Measurements from ENCODE around the gene TMEM139.

The TMEM139 gene

GRCh38 chr7:143323653-143324052 is 38.9 kb downstream of the TMEM139 start:
- no peaks in the 10 kb centered on the region for H3K9me3 ChIP-seq (ENCODE audit: control insufficient read depth in 2 of 2, low read length in 2 of 2)
- H3K9ac ChIP-seq (ENCODE audit: low read length in 2 of 2): no peak overlapping the region
- no peaks in the 10 kb centered on the region for H3K4me1 ChIP-seq (ENCODE audit: control insufficient read depth, insufficient read depth, low read length)
- no peaks in the 10 kb centered on the region for H3K27me3 ChIP-seq (ENCODE audit: control insufficient read depth in 1 of 2, insufficient read depth in 2 of 2, low read length in 2 of 2)
- H3K4me3 ChIP-seq (ENCODE audit: low read length in 2 of 2): no peak overlapping the region
- no peaks in the 10 kb centered on the region for H3K36me3 ChIP-seq (ENCODE audit: control insufficient read depth in 2 of 2, insufficient read depth in 2 of 2, low read length in 2 of 2)
- H3K27ac ChIP-seq (ENCODE audit: low read length): no peak overlapping the region

GRCh38 chr7:143325240-143325639 is 40.5 kb downstream of the TMEM139 start:
- Histone ChIP-seq H3K36me3 (ENCODE audit: control insufficient read depth in 2 of 2, insufficient read depth in 2 of 2, low read length in 2 of 2) (no peaks in the 10 kb centered on the region), H3K9me3 (ENCODE audit: control insufficient read depth in 2 of 2, low read length in 2 of 2) (no peaks in the 10 kb centered on the region), H3K27ac (ENCODE audit: low read length) (no peak overlapping the region), H3K9ac (ENCODE audit: low read length in 2 of 2) (no peak overlapping the region), H3K4me1 (ENCODE audit: control insufficient read depth, insufficient read depth, low read length) (no peaks in the 10 kb centered on the region), H3K27me3 (ENCODE audit: control insufficient read depth in 1 of 2, insufficient read depth in 2 of 2, low read length in 2 of 2) (peaks cover 0 to 2% of the 10 kb centered on the region in 2 donors), H3K4me3 (ENCODE audit: low read length in 2 of 2) (no peak overlapping the region)

DNA sequence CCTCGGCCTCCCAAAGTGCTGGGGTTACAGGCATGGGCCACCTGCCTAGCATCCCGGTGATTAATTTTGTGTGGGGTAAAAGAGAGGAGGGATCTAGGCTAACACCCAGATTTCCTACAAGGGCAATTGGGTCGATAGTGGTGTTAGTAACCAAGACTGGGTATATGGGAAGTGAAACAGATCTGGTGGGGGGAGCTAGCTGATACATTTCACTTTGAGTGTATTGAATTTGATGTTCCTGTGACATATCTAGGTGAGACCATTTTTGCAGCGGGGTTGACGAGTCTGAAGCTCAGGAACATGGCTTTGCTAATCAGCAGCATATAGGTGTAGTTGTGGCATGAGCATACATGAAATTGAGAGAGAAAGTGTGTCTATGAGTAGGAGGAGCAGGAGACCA is 43.1 kb downstream of the TMEM139 start:
- H3K9me3 ChIP-seq (ENCODE audit: control insufficient read depth in 2 of 2, low read length in 2 of 2): no peaks in the 10 kb centered on the region
- no peak overlapping the region for H3K4me3 ChIP-seq (ENCODE audit: low read length in 2 of 2)
- no peak overlapping the region for H3K9ac ChIP-seq (ENCODE audit: low read length in 2 of 2)
- H3K36me3 ChIP-seq (ENCODE audit: control insufficient read depth in 2 of 2, insufficient read depth in 2 of 2, low read length in 2 of 2): no peaks in the 10 kb centered on the region
- H3K4me1 ChIP-seq (ENCODE audit: control insufficient read depth, insufficient read depth, low read length): no peaks in the 10 kb centered on the region
- peaks cover 0 to 2% of the 10 kb centered on the region in 2 donors for H3K27me3 ChIP-seq (ENCODE audit: control insufficient read depth in 1 of 2, insufficient read depth in 2 of 2, low read length in 2 of 2)
- no peak overlapping the region for H3K27ac ChIP-seq (ENCODE audit: low read length)

DNA sequence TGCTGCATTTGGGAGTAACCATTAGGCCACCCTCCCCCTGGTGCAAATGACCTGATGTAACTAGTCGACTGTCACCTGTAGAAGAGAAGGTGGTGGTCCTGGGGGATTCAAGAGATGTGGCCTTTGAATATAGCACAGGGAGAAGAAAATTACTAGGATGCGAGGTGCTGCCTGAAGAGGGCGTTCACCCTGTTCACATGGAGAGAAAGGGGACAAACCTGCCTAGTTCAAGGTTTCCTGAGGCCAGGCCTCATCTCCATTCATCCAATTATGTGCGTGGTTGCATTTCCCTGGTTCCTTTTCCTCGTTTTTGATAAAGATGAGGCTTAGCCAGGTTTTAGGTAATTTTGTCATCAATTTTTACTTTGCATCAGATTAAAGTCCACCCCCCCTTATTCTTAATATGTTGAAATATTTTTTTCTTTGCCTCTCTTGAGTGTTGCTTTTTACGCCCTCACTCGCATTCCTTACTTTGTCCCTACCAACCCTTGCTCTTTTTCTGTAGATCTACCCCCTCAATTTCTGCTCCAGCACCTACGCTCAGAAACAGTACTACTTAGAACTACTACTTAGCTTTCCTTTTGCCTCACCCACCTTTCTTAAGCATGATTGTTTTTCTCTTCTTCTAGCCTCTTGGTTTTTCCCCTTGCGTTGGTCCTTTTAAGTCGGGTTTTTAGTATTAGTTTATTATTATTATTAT is 44.9 kb downstream of the TMEM139 start:
- Histone ChIP-seq H3K27ac (ENCODE audit: low read length) (no peak overlapping the region), H3K27me3 (ENCODE audit: control insufficient read depth in 1 of 2, insufficient read depth in 2 of 2, low read length in 2 of 2) (peaks cover 0 to 2% of the 10 kb centered on the region in 2 donors)

DNA sequence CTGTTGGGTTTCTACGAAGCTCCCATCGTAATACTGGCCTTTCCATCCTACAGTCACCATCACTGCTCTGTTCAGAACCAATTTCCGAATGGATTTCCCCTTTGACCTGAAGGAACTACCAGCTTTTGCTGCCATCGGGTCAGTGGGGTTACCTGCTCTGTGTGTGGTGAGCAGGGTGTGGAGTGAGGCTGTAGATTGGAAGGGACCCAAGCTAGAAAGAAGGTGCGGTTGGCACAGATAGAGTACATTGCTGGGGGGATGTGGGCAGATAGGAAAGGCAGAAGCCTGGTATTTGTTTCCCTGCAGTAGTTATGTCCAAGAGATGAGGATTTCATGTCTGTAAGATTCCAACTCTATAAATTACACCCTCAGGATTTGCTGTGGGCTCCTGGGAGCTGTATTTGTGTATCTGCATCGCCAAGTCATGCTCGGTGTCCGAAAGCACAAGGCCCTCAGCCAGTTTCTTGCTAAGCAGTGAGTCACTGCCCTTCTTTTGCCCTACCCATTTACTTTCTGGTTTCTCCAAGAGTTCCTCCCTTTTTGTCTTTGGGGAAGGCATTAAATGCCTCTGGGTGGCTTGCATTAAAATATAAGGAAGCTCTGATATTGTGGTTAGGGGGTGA is 46.5 kb downstream of the TMEM139 start:
- Histone ChIP-seq H3K4me3 (ENCODE audit: low read length in 2 of 2) (no peak overlapping the region), H3K36me3 (ENCODE audit: control insufficient read depth in 2 of 2, insufficient read depth in 2 of 2, low read length in 2 of 2) (no peaks in the 10 kb centered on the region), H3K9me3 (ENCODE audit: control insufficient read depth in 2 of 2, low read length in 2 of 2) (no peaks in the 10 kb centered on the region), H3K4me1 (ENCODE audit: control insufficient read depth, insufficient read depth, low read length) (no peaks in the 10 kb centered on the region), H3K27ac (ENCODE audit: low read length) (no peak overlapping the region), H3K9ac (ENCODE audit: low read length in 2 of 2) (no peak overlapping the region), H3K27me3 (ENCODE audit: control insufficient read depth in 1 of 2, insufficient read depth in 2 of 2, low read length in 2 of 2) (peaks cover 0 to 2% of the 10 kb centered on the region in 2 donors)

More for the DNA sequence above, 44.9 kb downstream of the TMEM139 start:
- Histone ChIP-seq H3K9ac (ENCODE audit: low read length in 2 of 2) (no peak overlapping the region), H3K9me3 (ENCODE audit: control insufficient read depth in 2 of 2, low read length in 2 of 2) (no peaks in the 10 kb centered on the region), H3K4me1 (ENCODE audit: control insufficient read depth, insufficient read depth, low read length) (no peaks in the 10 kb centered on the region), H3K36me3 (ENCODE audit: control insufficient read depth in 2 of 2, insufficient read depth in 2 of 2, low read length in 2 of 2) (no peaks in the 10 kb centered on the region), H3K4me3 (ENCODE audit: low read length in 2 of 2) (no peak overlapping the region)

DNA sequence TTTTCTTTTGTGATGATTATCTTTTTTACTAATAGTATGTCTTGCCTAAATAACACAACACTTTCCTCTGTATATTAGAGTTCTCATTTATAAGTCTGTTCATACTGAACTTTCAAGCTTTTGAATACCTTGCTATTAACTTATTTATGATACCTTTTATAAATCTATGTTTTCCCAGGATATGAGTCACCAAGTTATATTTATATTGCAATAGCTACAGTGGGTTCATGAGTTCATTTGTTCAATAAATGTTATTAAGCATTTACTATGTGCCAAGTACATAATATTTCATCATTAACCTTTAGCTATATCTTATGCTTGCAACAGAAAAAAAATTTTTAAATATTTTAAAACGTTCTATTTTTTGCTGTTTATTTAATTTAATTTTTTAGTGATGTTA is 49.5 kb downstream of the TMEM139 start:
- no peaks in the 10 kb centered on the region for H3K4me1 ChIP-seq (ENCODE audit: control insufficient read depth, insufficient read depth, low read length)
- no peak overlapping the region for H3K4me3 ChIP-seq (ENCODE audit: low read length in 2 of 2)
- H3K27me3 ChIP-seq (ENCODE audit: control insufficient read depth in 1 of 2, insufficient read depth in 2 of 2, low read length in 2 of 2): peaks cover 3 to 4% of the 10 kb centered on the region in 2 donors
- H3K9ac ChIP-seq (ENCODE audit: low read length in 2 of 2): no peak overlapping the region
- no peaks in the 10 kb centered on the region for H3K36me3 ChIP-seq (ENCODE audit: control insufficient read depth in 2 of 2, insufficient read depth in 2 of 2, low read length in 2 of 2)
- no peak overlapping the region for H3K27ac ChIP-seq (ENCODE audit: low read length)
- H3K9me3 ChIP-seq (ENCODE audit: control insufficient read depth in 2 of 2, low read length in 2 of 2): no peaks in the 10 kb centered on the region

GRCh38 chr7:143337216-143337615 is 52.5 kb downstream of the TMEM139 start:
- no peaks in the 10 kb centered on the region for H3K36me3 ChIP-seq (ENCODE audit: control insufficient read depth in 2 of 2, insufficient read depth in 2 of 2, low read length in 2 of 2)
- peaks cover 4 to 6% of the 10 kb centered on the region in 2 donors for H3K27me3 ChIP-seq (ENCODE audit: control insufficient read depth in 1 of 2, insufficient read depth in 2 of 2, low read length in 2 of 2)
- H3K4me1 ChIP-seq (ENCODE audit: control insufficient read depth, insufficient read depth, low read length): no peaks in the 10 kb centered on the region
- H3K9me3 ChIP-seq (ENCODE audit: control insufficient read depth in 2 of 2, low read length in 2 of 2): no peaks in the 10 kb centered on the region
- no peak overlapping the region for H3K27ac ChIP-seq (ENCODE audit: low read length)
- no peak overlapping the region for H3K9ac ChIP-seq (ENCODE audit: low read length in 2 of 2)
- no peak overlapping the region for H3K4me3 ChIP-seq (ENCODE audit: low read length in 2 of 2)
